ENCODE measurements around the gene MPST.

MPST gene

DNA sequence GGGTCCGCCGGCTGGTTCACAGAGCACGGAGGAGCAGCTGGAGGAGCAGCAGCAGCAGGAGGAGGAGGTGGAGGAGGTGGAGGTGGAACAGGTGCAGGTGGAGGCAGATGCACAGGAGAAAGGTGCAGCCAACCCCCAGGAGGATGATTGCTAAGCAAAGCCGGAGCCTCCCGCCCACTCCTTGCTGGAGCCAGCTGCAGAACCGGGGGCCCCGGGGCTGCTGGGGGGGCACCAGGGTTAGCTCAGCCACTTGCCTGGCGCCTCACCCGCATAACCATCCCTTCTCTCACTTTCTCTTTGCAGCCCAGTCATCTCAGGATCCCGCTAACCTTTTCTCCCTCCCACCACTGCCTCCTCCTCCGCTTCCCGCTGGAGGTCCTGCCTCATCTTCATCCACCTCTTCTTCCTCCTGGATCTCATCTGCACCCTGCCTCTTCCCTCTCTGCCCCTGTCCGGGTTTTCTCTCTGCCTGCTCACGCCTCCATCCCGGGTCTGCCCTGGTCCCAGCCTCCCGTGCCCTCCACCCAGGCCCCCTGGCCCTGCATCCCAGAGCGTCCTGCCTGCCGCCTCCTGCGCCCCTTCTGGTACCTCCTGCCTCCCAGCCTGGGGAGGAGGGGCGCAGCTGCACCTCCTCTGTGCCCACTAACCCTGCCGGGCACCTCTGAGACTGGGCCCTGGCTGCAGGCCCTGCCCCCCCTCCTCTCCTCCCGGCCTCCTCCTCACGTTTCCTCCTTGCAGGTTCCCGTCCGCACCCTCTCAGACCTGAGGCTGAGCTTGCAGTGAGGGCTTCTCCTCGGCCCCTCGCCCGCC lies 41.5 kb downstream of the MPST start:
- Histone ChIP-seq H3K27me3 (replicated peaks; ENCODE audit: control insufficient read depth, insufficient read depth, low read length, poor library complexity, severe bottlenecking) (no peaks in the 10 kb centered on the region), H3K4me3 (ENCODE audit: insufficient read depth, low read depth, low read length, poor library complexity, severe bottlenecking) (no peak overlapping the region), H3K27ac (ENCODE audit: insufficient read depth, low read length, poor library complexity, severe bottlenecking) (no peak overlapping the region), H3K36me3 (ENCODE audit: control insufficient read depth, insufficient read depth, low read length) (peaks cover 42% of the 10 kb centered on the region), H3K9me3 (ENCODE audit: control insufficient read depth, low read length) (no peaks in the 10 kb centered on the region), H3K4me1 (ENCODE audit: control insufficient read depth, insufficient read depth, low read length, poor library complexity, severe bottlenecking) (no peaks in the 10 kb centered on the region)
- DNase-seq: no peak

DNA sequence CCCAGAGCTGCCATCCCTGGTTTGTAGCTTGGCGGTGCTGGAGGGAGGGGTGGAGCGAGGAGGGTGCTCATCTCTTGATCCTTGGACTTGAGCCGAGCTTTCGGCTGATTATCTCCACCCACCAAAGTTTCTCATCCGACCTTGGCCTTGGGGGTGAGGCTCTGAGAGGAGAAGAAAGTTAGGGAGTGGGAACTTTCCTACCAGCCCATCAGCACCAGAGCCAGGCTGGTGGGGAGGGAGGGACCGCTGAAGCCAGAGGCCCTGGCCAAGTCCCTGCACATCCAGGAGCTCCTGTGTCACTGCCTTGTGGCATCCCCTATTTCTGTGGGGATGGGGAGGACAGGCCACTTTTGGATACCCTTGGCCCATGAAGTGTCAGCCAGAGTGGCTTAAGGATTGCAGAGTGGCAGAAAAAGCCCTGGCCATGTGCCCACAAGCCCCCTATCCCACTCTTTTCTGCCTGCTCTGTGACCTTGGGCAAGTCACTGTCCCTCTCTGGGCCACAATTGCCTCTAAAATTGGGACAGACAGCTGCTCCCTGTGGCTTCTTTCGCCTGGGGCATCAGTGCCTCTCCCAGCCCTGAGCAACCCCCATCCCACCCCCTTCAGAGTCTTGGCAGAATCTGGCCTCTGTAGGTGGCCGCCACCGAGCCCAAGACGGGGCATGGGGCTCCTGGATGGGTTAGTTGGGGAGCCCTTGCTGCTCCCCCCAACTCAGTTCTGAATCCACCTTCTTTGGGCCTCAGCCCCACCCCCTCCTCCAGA lies 42.3 kb downstream of the MPST start:
- H3K36me3 ChIP-seq (ENCODE audit: control insufficient read depth, insufficient read depth, low read length): peaks cover 34% of the 10 kb centered on the region

GRCh38 chr22:37062376-37062675 lies 42.8 kb downstream of the MPST start:
- Histone ChIP-seq H3K9me3 (ENCODE audit: control insufficient read depth, low read length) (no peaks in the 10 kb centered on the region), H3K4me1 (ENCODE audit: control insufficient read depth, insufficient read depth, low read length, poor library complexity, severe bottlenecking) (no peaks in the 10 kb centered on the region), H3K36me3 (ENCODE audit: control insufficient read depth, insufficient read depth, low read length) (peaks cover 29% of the 10 kb centered on the region), H3K4me3 (ENCODE audit: insufficient read depth, low read depth, low read length, poor library complexity, severe bottlenecking) (no peak overlapping the region), H3K27me3 (replicated peaks; ENCODE audit: control insufficient read depth, insufficient read depth, low read length, poor library complexity, severe bottlenecking) (no peaks in the 10 kb centered on the region), H3K27ac (ENCODE audit: insufficient read depth, low read length, poor library complexity, severe bottlenecking) (no peak overlapping the region)
- no peak for DNase-seq

More for the DNA sequence above, 42.3 kb downstream of the MPST start:
- no peaks in the 10 kb centered on the region for H3K27me3 ChIP-seq (replicated peaks; ENCODE audit: control insufficient read depth, insufficient read depth, low read length, poor library complexity, severe bottlenecking)
- H3K4me1 ChIP-seq (ENCODE audit: control insufficient read depth, insufficient read depth, low read length, poor library complexity, severe bottlenecking): no peaks in the 10 kb centered on the region
- H3K4me3 ChIP-seq (ENCODE audit: insufficient read depth, low read depth, low read length, poor library complexity, severe bottlenecking): no peak overlapping the region
- no peak overlapping the region for H3K27ac ChIP-seq (ENCODE audit: insufficient read depth, low read length, poor library complexity, severe bottlenecking)
- no peaks in the 10 kb centered on the region for H3K9me3 ChIP-seq (ENCODE audit: control insufficient read depth, low read length)
- no peak for DNase-seq

DNA sequence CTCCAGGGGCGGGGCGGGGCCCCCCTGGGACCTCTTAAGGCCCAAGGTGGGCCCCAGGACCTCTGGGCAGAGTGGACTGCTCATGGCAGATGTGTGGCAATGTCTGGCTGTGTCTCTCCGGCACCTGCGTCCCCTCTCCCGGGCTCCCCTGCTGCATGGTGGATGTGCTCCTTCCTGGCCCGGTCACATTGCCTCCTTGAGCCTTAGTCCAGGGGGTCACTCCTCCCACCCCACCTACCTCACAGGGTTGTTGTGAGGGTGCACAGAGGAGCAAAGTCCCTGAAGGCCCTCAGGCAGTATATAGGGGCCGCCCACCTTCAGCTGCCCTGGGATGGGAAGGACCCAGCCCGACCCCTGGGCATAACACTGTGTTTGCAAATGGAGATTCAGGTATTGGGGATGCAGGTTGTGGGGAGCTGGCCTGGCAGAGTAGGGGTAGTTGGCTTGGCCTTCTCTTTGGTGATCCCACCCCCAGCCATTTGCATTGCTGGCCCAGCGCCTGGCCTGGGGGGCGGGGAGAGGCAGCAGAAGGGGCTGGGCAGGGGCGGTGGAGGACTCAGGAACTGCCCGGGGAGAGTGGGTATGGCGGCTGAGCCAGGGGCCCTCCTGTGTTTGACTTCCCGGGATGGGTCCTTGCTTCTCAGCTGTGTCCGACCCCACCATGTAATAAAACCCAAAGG lies 43.3 kb downstream of the MPST start:
- Histone ChIP-seq H3K9me3 (ENCODE audit: control insufficient read depth, low read length) (no peaks in the 10 kb centered on the region), H3K27ac (ENCODE audit: insufficient read depth, low read length, poor library complexity, severe bottlenecking) (no peak overlapping the region), H3K36me3 (ENCODE audit: control insufficient read depth, insufficient read depth, low read length) (peaks cover 24% of the 10 kb centered on the region), H3K4me1 (ENCODE audit: control insufficient read depth, insufficient read depth, low read length, poor library complexity, severe bottlenecking) (no peaks in the 10 kb centered on the region), H3K4me3 (ENCODE audit: insufficient read depth, low read depth, low read length, poor library complexity, severe bottlenecking) (no peak overlapping the region), H3K27me3 (replicated peaks; ENCODE audit: control insufficient read depth, insufficient read depth, low read length, poor library complexity, severe bottlenecking) (no peaks in the 10 kb centered on the region)
- no peak for DNase-seq

GRCh38 chr22:37063431-37064420 lies 44.2 kb downstream of the MPST start:
- Histone ChIP-seq H3K27me3 (replicated peaks; ENCODE audit: control insufficient read depth, insufficient read depth, low read length, poor library complexity, severe bottlenecking) (peaks cover under 1% of the 10 kb centered on the region), H3K4me1 (ENCODE audit: control insufficient read depth, insufficient read depth, low read length, poor library complexity, severe bottlenecking) (no peaks in the 10 kb centered on the region), H3K4me3 (ENCODE audit: insufficient read depth, low read depth, low read length, poor library complexity, severe bottlenecking) (no peak overlapping the region), H3K36me3 (ENCODE audit: control insufficient read depth, insufficient read depth, low read length) (peaks cover 16% of the 10 kb centered on the region), H3K9me3 (ENCODE audit: control insufficient read depth, low read length) (no peaks in the 10 kb centered on the region), H3K27ac (ENCODE audit: insufficient read depth, low read length, poor library complexity, severe bottlenecking) (no peak overlapping the region)
- DNase-seq: no peak

GRCh38 chr22:37064553-37064952 lies 45.0 kb downstream of the MPST start:
- Histone ChIP-seq H3K36me3 (ENCODE audit: control insufficient read depth, insufficient read depth, low read length) (peaks cover 11% of the 10 kb centered on the region), H3K4me1 (ENCODE audit: control insufficient read depth, insufficient read depth, low read length, poor library complexity, severe bottlenecking) (no peaks in the 10 kb centered on the region), H3K27me3 (replicated peaks; ENCODE audit: control insufficient read depth, insufficient read depth, low read length, poor library complexity, severe bottlenecking) (peaks cover 4% of the 10 kb centered on the region), H3K27ac (ENCODE audit: insufficient read depth, low read length, poor library complexity, severe bottlenecking) (no peak overlapping the region), H3K9me3 (ENCODE audit: control insufficient read depth, low read length) (no peaks in the 10 kb centered on the region), H3K4me3 (ENCODE audit: insufficient read depth, low read depth, low read length, poor library complexity, severe bottlenecking) (no peak overlapping the region)
- DNase-seq: no peak

DNA sequence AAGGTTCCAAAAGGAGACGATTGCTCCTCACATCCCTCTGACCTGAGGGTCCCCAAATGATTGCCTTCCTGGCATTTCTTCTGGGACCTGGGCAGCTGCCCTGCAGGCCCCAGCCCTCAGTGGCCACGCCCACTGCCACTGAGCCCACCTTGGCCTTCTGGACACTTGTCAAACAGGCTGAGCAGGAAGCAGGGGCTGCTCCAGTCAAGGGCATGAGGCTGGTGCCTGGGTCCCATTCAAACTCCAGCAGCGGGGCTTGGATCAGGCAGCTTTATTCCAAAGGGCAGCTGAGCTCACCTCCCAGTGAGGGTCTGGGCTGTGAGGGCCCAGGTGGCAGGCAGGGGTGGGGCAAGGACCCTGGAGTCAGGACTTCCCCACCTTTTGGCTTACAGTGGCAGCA lies 45.6 kb downstream of the MPST start:
- peaks cover 4% of the 10 kb centered on the region for H3K27me3 ChIP-seq (replicated peaks; ENCODE audit: control insufficient read depth, insufficient read depth, low read length, poor library complexity, severe bottlenecking)
- no peak for DNase-seq
- H3K9me3 ChIP-seq (ENCODE audit: control insufficient read depth, low read length): no peaks in the 10 kb centered on the region

DNA sequence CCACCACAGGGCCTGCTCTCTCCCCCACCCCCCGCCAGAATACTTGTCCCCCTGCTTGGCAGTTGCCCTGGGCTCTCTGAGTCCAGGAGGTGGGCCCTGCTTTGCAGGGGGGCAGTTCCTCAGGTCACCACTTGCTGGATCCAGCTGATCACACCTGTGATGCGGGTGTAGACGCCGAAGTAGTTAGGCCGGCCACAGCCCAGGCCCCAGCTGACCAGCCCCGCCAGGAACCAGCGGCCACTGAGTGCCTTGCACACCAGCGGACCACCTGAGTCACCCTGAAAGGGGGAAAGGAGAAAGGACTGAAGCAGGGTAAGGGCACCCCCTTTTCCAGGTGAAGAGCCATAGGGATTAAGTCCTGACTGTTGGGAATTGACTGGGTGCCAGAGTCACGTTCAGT lies 46.4 kb downstream of the MPST start:
- Histone ChIP-seq H3K27ac (ENCODE audit: insufficient read depth, low read length, poor library complexity, severe bottlenecking) (no peak overlapping the region), H3K9me3 (ENCODE audit: control insufficient read depth, low read length) (no peaks in the 10 kb centered on the region), H3K27me3 (replicated peaks; ENCODE audit: control insufficient read depth, insufficient read depth, low read length, poor library complexity, severe bottlenecking) (peaks cover 5% of the 10 kb centered on the region), H3K4me3 (ENCODE audit: insufficient read depth, low read depth, low read length, poor library complexity, severe bottlenecking) (no peak overlapping the region), H3K36me3 (ENCODE audit: control insufficient read depth, insufficient read depth, low read length) (no peaks in the 10 kb centered on the region), H3K4me1 (ENCODE audit: control insufficient read depth, insufficient read depth, low read length, poor library complexity, severe bottlenecking) (no peaks in the 10 kb centered on the region)
- no peak for DNase-seq

More for the DNA sequence above, 45.6 kb downstream of the MPST start:
- no peak overlapping the region for H3K4me3 ChIP-seq (ENCODE audit: insufficient read depth, low read depth, low read length, poor library complexity, severe bottlenecking)
- no peaks in the 10 kb centered on the region for H3K4me1 ChIP-seq (ENCODE audit: control insufficient read depth, insufficient read depth, low read length, poor library complexity, severe bottlenecking)
- H3K27ac ChIP-seq (ENCODE audit: insufficient read depth, low read length, poor library complexity, severe bottlenecking): no peak overlapping the region
- peaks cover 6% of the 10 kb centered on the region for H3K36me3 ChIP-seq (ENCODE audit: control insufficient read depth, insufficient read depth, low read length)

GRCh38 chr22:37067428-37067827 lies 47.9 kb downstream of the MPST start:
- Histone ChIP-seq H3K4me3 (ENCODE audit: insufficient read depth, low read depth, low read length, poor library complexity, severe bottlenecking) (no peak overlapping the region), H3K27me3 (replicated peaks; ENCODE audit: control insufficient read depth, insufficient read depth, low read length, poor library complexity, severe bottlenecking) (peaks cover 6% of the 10 kb centered on the region), H3K9me3 (ENCODE audit: control insufficient read depth, low read length) (no peaks in the 10 kb centered on the region), H3K4me1 (ENCODE audit: control insufficient read depth, insufficient read depth, low read length, poor library complexity, severe bottlenecking) (no peaks in the 10 kb centered on the region), H3K27ac (ENCODE audit: insufficient read depth, low read length, poor library complexity, severe bottlenecking) (no peak overlapping the region), H3K36me3 (ENCODE audit: control insufficient read depth, insufficient read depth, low read length) (no peaks in the 10 kb centered on the region)
- no peak for DNase-seq

Data from effector memory CD4-positive, alpha-beta T cell (primary cell).